ENCODE data around the gene GLIPR1L2.

GLIPR1L2 gene

DNA sequence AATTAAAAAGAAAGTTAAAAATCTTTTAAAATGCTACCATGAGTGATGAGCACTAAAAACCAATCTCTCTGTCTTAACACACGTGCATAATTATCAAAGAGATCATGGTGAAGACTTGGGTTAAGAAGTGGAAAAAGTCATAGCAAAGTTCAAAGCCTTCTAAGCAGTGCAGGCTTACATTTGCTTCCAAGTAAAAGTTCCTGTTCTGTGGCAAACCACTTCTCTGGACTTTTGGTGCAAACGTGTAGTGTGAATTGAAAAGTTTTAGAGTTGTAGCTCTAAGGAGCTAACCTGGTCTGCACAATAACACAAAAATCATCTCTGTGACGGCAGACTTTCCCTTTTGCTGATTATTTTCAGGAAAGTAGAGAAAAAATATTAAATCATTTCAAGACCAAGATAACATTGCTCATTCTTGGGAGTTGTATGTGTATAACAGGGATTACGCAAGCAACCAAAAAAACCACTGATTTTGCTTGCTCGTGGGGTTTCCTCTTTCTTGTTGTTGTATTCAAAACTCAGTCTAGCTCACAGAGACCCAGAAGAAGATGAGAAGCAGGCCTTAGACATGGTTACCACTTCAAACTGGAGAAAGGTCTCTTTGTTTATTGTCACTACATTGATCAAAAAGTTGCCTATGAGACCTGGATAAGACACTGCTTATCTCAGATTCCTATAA lies 87.4 kb downstream of the GLIPR1L2 start:
- DNase-seq: peak; percentile 69

DNA sequence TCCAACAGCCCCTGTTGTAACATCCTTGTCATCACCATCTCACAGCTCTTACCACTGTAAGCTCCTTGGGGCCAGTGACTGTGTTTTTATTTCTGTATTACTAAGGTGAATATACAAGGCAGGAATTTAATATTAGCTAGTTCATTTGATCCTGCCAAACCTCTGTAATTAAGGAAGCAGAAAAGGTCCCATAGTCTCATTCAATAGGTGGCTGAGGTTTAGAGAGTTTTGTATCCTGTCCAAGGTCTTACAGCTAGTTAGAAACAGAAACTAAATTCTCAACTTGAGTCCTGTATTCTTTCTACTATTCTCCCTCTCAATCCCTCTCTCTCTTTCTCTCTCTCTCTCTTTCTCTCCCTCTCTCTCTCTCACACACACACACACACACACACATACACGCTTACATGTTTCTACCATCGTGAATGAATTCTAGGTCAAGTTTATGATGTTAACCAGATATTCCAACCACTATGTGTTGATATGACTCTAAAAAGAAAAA lies 89.1 kb downstream of the GLIPR1L2 start:
- no peak for DNase-seq

DNA sequence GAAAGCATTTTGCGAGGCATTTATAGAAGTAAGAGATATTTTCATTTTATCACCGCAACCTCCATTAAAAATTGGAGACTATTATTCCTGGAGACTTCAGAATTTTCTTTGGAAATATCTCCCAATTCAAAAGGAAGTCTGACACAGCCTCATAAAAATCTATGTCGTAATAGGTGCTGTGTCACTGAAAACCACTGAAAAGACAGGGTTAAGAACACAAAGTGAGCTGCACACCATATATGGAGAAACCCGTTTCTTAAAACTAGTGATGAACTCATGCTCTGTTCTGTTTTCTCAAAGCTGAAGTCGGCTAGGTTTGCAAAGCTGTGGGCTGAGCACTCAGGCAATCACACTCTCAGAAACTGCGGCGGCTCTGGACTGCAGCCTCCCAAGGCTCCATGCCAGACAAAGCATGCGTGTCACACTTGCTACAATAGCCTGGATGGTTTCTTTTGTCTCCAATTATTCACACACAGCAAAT lies 89.6 kb downstream of the GLIPR1L2 start, which contains the start of gene GLIPR1:
Gene GLIPR1, plus strand, starts transcription at position 287 of the 481 bp plus-strand sequence. Its CDS starts 126 bp downstream, at position 413.
- DNase-seq: peak; percentile 99

DNA sequence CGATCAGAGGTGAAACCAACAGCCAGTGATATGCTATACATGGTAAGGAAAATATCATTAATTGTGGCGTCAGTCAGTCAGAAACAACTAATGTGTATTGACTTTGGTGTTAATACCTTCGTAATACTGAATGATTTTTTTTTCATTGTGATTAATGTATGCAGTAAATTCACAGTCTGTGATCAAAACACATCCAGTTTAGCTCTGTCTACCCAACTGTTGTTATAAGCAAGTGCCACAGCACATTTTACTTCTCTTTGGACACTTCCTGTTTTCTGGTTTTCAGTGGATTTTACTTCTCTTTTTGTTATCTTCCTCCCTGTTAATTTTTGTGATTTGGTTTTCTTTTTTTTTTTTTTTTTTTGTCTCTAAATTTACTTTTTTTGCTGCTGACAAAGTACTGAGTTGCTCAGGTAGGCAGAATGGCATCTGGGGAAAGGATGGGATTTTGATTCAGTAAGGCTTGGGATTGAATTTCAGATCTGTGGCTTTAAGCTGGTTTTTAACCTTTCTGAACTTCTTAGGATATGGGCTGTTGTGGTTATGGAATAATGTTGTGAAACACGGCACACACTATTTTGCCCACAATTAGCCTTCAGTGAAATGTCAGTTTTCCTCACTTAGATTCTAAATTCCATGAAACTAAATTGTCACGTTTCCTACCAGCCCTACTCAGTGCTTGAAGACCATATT lies 90.3 kb downstream of the GLIPR1L2 start:
- DNase-seq: no peak

DNA sequence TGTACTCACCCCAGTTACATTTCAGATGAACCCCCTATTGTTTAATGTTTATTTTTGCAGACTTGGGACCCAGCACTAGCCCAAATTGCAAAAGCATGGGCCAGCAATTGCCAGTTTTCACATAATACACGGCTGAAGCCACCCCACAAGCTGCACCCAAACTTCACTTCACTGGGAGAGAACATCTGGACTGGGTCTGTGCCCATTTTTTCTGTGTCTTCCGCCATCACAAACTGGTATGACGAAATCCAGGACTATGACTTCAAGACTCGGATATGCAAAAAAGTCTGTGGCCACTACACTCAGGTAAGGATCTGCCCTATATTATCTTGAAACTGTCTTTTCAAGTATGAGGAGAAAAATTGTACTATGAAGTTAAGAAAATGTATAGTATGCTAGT lies 90.9 kb downstream of the GLIPR1L2 start:
- peak; percentile 57 for DNase-seq
